Activated CD8-positive, alpha-beta T cell treated with anti-CD3 and anti-CD28 coated beads, Interleukin-2, amount 10 ng/mL, durations not matched to agents 7 days and 5 days (primary cell): Measurements from ENCODE around the gene LTA. TPM values are rescaled to one million over a fixed set of nuclear protein-coding genes. Genes with fewer than 3 reads are reported as not detected.

Source experiments
- ATAC-seq: fragments of 150-1000 bp; cut with Tn5 transposase; one replicate; pipeline ENCODE4 v1.10.0; 2021; ENCODE audit warnings: moderate library complexity
- CTCF ChIA-PET: fragments of 350-600 bp; sonication (Branson Sonifier 250); formaldehyde crosslinking; loops from one replicate; lab custom pipeline; 2021; ENCODE audit warnings: antibody characterized with exemption; lab: Charles Lee
- POLR2A ChIA-PET: fragments of 350-600 bp; sonication (Branson Sonifier 250); formaldehyde crosslinking; loops from one replicate; lab custom pipeline; 2021; ENCODE audit warnings: antibody characterized with exemption; lab: Charles Lee
- DNase-seq: peaks from one replicate; pipeline ENCODE4 v3.0.0-alpha.2; 2020
- H3K27ac Mint-ChIP-seq: one replicate; pipeline ENCODE4 v1.8.0; 2021; ENCODE audit warnings: mild to moderate bottlenecking, mixed read lengths
- H3K27me3 Mint-ChIP-seq: one replicate; pipeline ENCODE4 v1.8.0; 2021; ENCODE audit warnings: low read depth, mixed read lengths
- H3K36me3 Mint-ChIP-seq: one replicate; pipeline ENCODE4 v1.8.0; 2021; ENCODE audit warnings: low read depth, mixed read lengths
- H3K4me1 Mint-ChIP-seq: one replicate; pipeline ENCODE4 v1.8.0; 2021; ENCODE audit warnings: low read depth, mixed read lengths
- H3K4me3 Mint-ChIP-seq: one replicate; pipeline ENCODE4 v1.8.0; 2021; ENCODE audit warnings: mild to moderate bottlenecking, mixed read lengths
- H3K9me3 Mint-ChIP-seq: one replicate; pipeline ENCODE4 v1.8.0; 2022; ENCODE audit warnings: mixed read lengths; ENCODE audit not compliant: insufficient read depth
- total RNA-seq, 2 experiments: library from RNA; stranded (reverse); gene quantifications; one replicate each; pipeline ENCODE4 v1.2.3, GENCODE V29; 2021

LTA gene
- total RNA-seq, 2 experiments from 2014 or later = 19.4 to 24.6 TPM

GRCh38 chr6:31573239-31574105 is 1.4 kb downstream of the LTA start:
- H3K4me3 Mint-ChIP-seq = peak overlapping the region; percentile 93
- no peaks in the 10 kb centered on the region for H3K9me3 Mint-ChIP-seq
- peaks cover 2% of the 10 kb centered on the region for H3K27me3 Mint-ChIP-seq
- H3K4me1 Mint-ChIP-seq = peaks cover 92% of the 10 kb centered on the region
- CTCF ChIA-PET = interaction anchor here (1.1 to 24.1 kb wide), 5 partner anchors 10 to 258 kb away, joined by 3 to 928 read pairs (median 189); partner anchors contain the start of genes ATP6V1G2, BAG6, DDX39B and LST1
- DNase-seq (no peak), ATAC-seq (no peak)
- POLR2A ChIA-PET = interaction anchor here (0.8 to 14.3 kb wide), 10 partner anchors 9 to 174 kb away, joined by 3 to 388 read pairs (median 8); partner anchors contain the start of genes C6orf47, DDX39B, LTB and NCR3
- peak overlapping the region; percentile 96 for H3K27ac Mint-ChIP-seq
- peaks cover 31% of the 10 kb centered on the region for H3K36me3 Mint-ChIP-seq

GRCh38 chr6:31574106-31575061 is 2.3 kb downstream of the LTA start:
- Mint-ChIP-seq H3K4me1 (peaks cover 92% of the 10 kb centered on the region), H3K27ac (peak overlapping the region; percentile 96), H3K4me3 (peak overlapping the region; percentile 93), H3K27me3 (no peaks in the 10 kb centered on the region), H3K9me3 (no peaks in the 10 kb centered on the region), H3K36me3 (peaks cover 40% of the 10 kb centered on the region)
- ChIA-PET CTCF (interaction anchor here (0.8 to 24.1 kb wide), 8 partner anchors 11 to 257 kb away, joined by 3 to 928 read pairs (median 4); partner anchors contain the start of genes ATP6V1G2, BAG6, DDX39B and LST1), POLR2A (interaction anchor here (0.5 to 14.3 kb wide), 12 partner anchors 8 to 173 kb away, joined by 3 to 388 read pairs (median 4); partner anchors contain the start of genes C6orf47, DDX39B, LST1 and LTB)
- ATAC-seq (no peak), DNase-seq (no peak)

DNA sequence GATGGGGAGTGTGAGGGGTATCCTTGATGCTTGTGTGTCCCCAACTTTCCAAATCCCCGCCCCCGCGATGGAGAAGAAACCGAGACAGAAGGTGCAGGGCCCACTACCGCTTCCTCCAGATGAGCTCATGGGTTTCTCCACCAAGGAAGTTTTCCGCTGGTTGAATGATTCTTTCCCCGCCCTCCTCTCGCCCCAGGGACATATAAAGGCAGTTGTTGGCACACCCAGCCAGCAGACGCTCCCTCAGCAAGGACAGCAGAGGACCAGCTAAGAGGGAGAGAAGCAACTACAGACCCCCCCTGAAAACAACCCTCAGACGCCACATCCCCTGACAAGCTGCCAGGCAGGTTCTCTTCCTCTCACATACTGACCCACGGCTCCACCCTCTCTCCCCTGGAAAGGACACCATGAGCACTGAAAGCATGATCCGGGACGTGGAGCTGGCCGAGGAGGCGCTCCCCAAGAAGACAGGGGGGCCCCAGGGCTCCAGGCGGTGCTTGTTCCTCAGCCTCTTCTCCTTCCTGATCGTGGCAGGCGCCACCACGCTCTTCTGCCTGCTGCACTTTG is 3.3 kb downstream of the LTA start, which contains the start of gene TNF:
Gene TNF (plus strand): TSS at position 231 of the 567 bp plus-strand sequence. CDS start 177 bp downstream, at position 408.
- Mint-ChIP-seq H3K4me3 (peak within 1 kb of the TSS; percentile 93), H3K4me1 (peaks cover 89% of the 10 kb centered on the region), H3K9me3 (no peaks in the 10 kb centered on the region), H3K36me3 (peaks cover 47% of the 10 kb centered on the region), H3K27ac (peak within 1 kb of the TSS; percentile 96), H3K27me3 (no peaks in the 10 kb centered on the region)
- ChIA-PET CTCF (interaction anchor here (0.6 to 24.1 kb wide), 4 partner anchors 12 to 77 kb away, joined by 3 to 928 read pairs (median 346); partner anchors contain the start of genes ATP6V1G2, BAG6, DDX39B and LST1), POLR2A (interaction anchor here (0.9 to 14.3 kb wide), 9 partner anchors 9 to 163 kb away, joined by 3 to 388 read pairs (median 22); partner anchors contain the start of genes ATP6V1G2, DDX39B, LST1 and NCR3)
- DNase-seq = peak; percentile 86
- ATAC-seq = peak; percentile 38

DNA sequence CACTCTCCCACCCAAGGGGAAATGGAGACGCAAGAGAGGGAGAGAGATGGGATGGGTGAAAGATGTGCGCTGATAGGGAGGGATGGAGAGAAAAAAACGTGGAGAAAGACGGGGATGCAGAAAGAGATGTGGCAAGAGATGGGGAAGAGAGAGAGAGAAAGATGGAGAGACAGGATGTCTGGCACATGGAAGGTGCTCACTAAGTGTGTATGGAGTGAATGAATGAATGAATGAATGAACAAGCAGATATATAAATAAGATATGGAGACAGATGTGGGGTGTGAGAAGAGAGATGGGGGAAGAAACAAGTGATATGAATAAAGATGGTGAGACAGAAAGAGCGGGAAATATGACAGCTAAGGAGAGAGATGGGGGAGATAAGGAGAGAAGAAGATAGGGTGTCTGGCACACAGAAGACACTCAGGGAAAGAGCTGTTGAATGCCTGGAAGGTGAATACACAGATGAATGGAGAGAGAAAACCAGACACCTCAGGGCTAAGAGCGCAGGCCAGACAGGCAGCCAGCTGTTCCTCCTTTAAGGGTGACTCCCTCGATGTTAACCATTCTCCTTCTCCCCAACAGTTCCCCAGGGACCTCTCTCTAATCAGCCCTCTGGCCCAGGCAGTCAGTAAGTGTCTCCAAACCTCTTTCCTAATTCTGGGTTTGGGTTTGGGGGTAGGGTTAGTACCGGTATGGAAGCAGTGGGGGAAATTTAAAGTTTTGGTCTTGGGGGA is 4.0 kb downstream of the LTA start:
- ATAC-seq = no peak
- H3K4me3 Mint-ChIP-seq = peak overlapping the region; percentile 93

GRCh38 chr6:31576897-31577578 is 4.9 kb downstream of the LTA start:
- peaks cover 62% of the 10 kb centered on the region for H3K36me3 Mint-ChIP-seq
- peaks cover 74% of the 10 kb centered on the region for H3K4me1 Mint-ChIP-seq
- CTCF ChIA-PET = interaction anchor here (1.1 to 24.1 kb wide), 6 partner anchors 13 to 253 kb away, joined by 3 to 928 read pairs (median 98); partner anchors contain the start of genes ATP6V1G2, DDX39B, LST1 and LTA
- peak overlapping the region; percentile 93 for H3K4me3 Mint-ChIP-seq
- ATAC-seq (peak; percentile 3), DNase-seq (peak; percentile 80)
- POLR2A ChIA-PET = interaction anchor here (0.9 to 14.3 kb wide), 10 partner anchors 9 to 1068 kb away, joined by 3 to 388 read pairs (median 19); partner anchors contain the start of genes DDX39B, LST1 and NCR3
- H3K27ac Mint-ChIP-seq = peak overlapping the region; percentile 96
- H3K9me3 Mint-ChIP-seq = no peaks in the 10 kb centered on the region
- H3K27me3 Mint-ChIP-seq = no peaks in the 10 kb centered on the region

More for the DNA sequence above, 4.0 kb downstream of the LTA start:
- Mint-ChIP-seq H3K27ac (peak overlapping the region; percentile 96), H3K4me1 (peaks cover 83% of the 10 kb centered on the region), H3K36me3 (peaks cover 53% of the 10 kb centered on the region), H3K9me3 (no peaks in the 10 kb centered on the region), H3K27me3 (no peaks in the 10 kb centered on the region)
- ChIA-PET POLR2A (interaction anchor here (1.0 to 14.3 kb wide), 10 partner anchors 8 to 162 kb away, joined by 3 to 388 read pairs (median 19); partner anchors contain the start of genes ATP6V1G2, DDX39B, LST1 and NCR3), CTCF (interaction anchor here (0.6 to 24.1 kb wide), 6 partner anchors 13 to 83 kb away, joined by 3 to 928 read pairs (median 98); partner anchors contain the start of genes ATP6V1G2, BAG6, DDX39B and LST1)
- DNase-seq = no peak

GRCh38 chr6:31577579-31577966 is 5.5 kb downstream of the LTA start:
- no peak for ATAC-seq
- Mint-ChIP-seq H3K27ac (peak overlapping the region; percentile 96), H3K4me1 (peaks cover 74% of the 10 kb centered on the region), H3K27me3 (no peaks in the 10 kb centered on the region), H3K36me3 (peaks cover 67% of the 10 kb centered on the region), H3K4me3 (peak overlapping the region; percentile 93), H3K9me3 (no peaks in the 10 kb centered on the region)
- no peak for DNase-seq
- POLR2A ChIA-PET = interaction anchor here (0.9 to 14.3 kb wide), 8 partner anchors 8 to 1069 kb away, joined by 3 to 388 read pairs (median 10); partner anchors contain the start of genes ATP6V1G2, GPANK1, LST1 and NCR3
- CTCF ChIA-PET = interaction anchor here (1.7 to 24.1 kb wide), 5 partner anchors 13 to 253 kb away, joined by 3 to 928 read pairs (median 189); partner anchors contain the start of genes ATP6V1G2, DDX39B, LST1 and LTA

DNA sequence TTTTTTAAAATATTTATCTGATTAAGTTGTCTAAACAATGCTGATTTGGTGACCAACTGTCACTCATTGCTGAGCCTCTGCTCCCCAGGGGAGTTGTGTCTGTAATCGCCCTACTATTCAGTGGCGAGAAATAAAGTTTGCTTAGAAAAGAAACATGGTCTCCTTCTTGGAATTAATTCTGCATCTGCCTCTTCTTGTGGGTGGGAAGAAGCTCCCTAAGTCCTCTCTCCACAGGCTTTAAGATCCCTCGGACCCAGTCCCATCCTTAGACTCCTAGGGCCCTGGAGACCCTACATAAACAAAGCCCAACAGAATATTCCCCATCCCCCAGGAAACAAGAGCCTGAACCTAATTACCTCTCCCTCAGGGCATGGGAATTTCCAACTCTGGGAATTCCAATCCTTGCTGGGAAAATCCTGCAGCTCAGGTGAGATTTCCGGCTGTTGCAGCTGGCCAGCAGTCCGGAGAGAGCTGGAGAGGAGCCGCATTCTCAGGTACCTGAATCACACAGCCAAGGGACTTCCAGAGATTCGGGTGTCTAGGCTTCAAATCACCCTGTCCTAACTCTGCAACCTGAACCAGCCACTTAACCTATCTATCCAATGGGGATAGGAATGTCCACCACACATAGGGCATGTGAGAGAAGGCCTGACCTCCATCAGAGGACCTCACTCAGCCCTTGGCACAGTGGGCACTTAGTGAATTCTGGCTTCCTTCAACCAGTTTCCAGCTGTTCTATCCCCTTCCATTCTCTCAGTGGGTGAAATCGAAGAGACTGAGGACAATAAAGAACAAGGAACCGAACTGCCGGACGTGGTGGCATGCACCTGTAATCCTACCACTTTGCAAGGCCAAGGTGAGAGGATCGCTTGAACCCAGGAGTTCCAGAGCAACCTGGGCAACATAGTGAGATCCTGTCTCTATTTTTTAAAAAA is 6.4 kb downstream of the LTA start:
- DNase-seq (no peak), ATAC-seq (no peak)
- ChIA-PET CTCF (interaction anchor here (1.7 to 24.1 kb wide), 7 partner anchors 12 to 252 kb away, joined by 3 to 928 read pairs (median 8); partner anchors contain the start of genes ATP6V1G2, DDX39B, LST1 and LTA), POLR2A (interaction anchor here (1.0 to 14.3 kb wide), 7 partner anchors 10 to 86 kb away, joined by 3 to 388 read pairs (median 5); partner anchors contain the start of genes ATP6V1G2, GPANK1 and NCR3)
- peak overlapping the region; percentile 82 for H3K27ac Mint-ChIP-seq
- H3K27me3 Mint-ChIP-seq = no peaks in the 10 kb centered on the region
- peaks cover 74% of the 10 kb centered on the region for H3K4me1 Mint-ChIP-seq
- H3K4me3 Mint-ChIP-seq = peak overlapping the region; percentile 98
- H3K36me3 Mint-ChIP-seq = peaks cover 73% of the 10 kb centered on the region
- H3K9me3 Mint-ChIP-seq = no peaks in the 10 kb centered on the region

GRCh38 chr6:31579119-31579505 is 7.0 kb downstream of the LTA start:
- POLR2A ChIA-PET = interaction anchor here (1.3 to 14.3 kb wide), 6 partner anchors 10 to 86 kb away, joined by 3 to 388 read pairs (median 21); partner anchors contain the start of genes ATP6V1G2, DDX39B, GPANK1 and NCR3
- H3K36me3 Mint-ChIP-seq = peaks cover 77% of the 10 kb centered on the region
- no peaks in the 10 kb centered on the region for H3K27me3 Mint-ChIP-seq
- CTCF ChIA-PET = interaction anchor here (1.7 to 24.1 kb wide), 5 partner anchors 12 to 251 kb away, joined by 3 to 928 read pairs (median 189); partner anchors contain the start of genes ATP6V1G2, DDX39B, LST1 and LTA
- H3K27ac Mint-ChIP-seq = peak overlapping the region; percentile 82
- H3K4me3 Mint-ChIP-seq = peak overlapping the region; percentile 98
- H3K9me3 Mint-ChIP-seq = no peaks in the 10 kb centered on the region
- no peak for DNase-seq
- ATAC-seq = no peak
- H3K4me1 Mint-ChIP-seq = peaks cover 74% of the 10 kb centered on the region
